ENCODE data around the gene KLHL1. TPM values are rescaled to one million over a fixed set of nuclear protein-coding genes. Genes with fewer than 3 reads are reported as not detected.

The KLHL1 gene
- total and polyA plus RNA-seq, 2 experiments from 2014 or later: not detected

- Histone ChIP-seq H3K4me3 (no peak overlapping the region), H3K9me2 (ENCODE audit: insufficient read depth) (no peaks in the 10 kb centered on the region), H4K20me1 (ENCODE audit: insufficient read depth) (no peaks in the 10 kb centered on the region), H3K4me1 (ENCODE audit: insufficient read depth) (no peaks in the 10 kb centered on the region), H3K27me3 (replicated peaks; ENCODE audit: insufficient read depth) (no peaks in the 10 kb centered on the region), H3K9me3 (ENCODE audit: low read depth) (peaks cover 4% of the 10 kb centered on the region), H3K79me2 (ENCODE audit: insufficient read depth) (no peaks in the 10 kb centered on the region), H2AFZ (no peak overlapping the region), H3F3A (ENCODE audit: insufficient read depth) (no peaks in the 10 kb centered on the region), H3K4me2 (ENCODE audit: unreplicated experiment) (no peak overlapping the region), H3K36me3 (ENCODE audit: low read depth) (no peaks in the 10 kb centered on the region), H3K9ac (no peak overlapping the region), H3K27ac (no peak overlapping the region)
- TF ChIP-seq EZH2phosphoT487 (IDR thresholded peaks at IDR 0.05; ENCODE audit: insufficient read depth, low read depth): no peak
- TF ChIP-seq EZH2 (IDR thresholded peaks at IDR 0.05; ENCODE audit: insufficient read depth, poor library complexity, severe bottlenecking): no peak
- in situ Hi-C loops (cut with MboI): no loop called here
- WGBS, 2 experiments (ENCODE audit: low coverage in 1 of 2, low lambda C conversion rate in 2 of 2, missing lambda C conversion rate in 2 of 2): 43 to 47% methylated on average over 6 of the region's 6 CpGs
- no peak for DNase-seq
Observed at GRCh38 chr13:69660155-69660554, 448.1 kb downstream of the KLHL1 start.

GRCh38 chr13:69657676-69658075, 450.6 kb downstream of the KLHL1 start:
- no peaks in the 10 kb centered on the region for H3F3A ChIP-seq (ENCODE audit: insufficient read depth)
- H3K79me2 ChIP-seq (ENCODE audit: insufficient read depth): no peaks in the 10 kb centered on the region
- H3K4me3 ChIP-seq: no peak overlapping the region
- in situ Hi-C loops (cut with MboI): no loop called here
- 11 to 14% methylated on average over 2 of the region's 2 CpGs for WGBS, 2 experiments (ENCODE audit: low coverage in 1 of 2, low lambda C conversion rate in 2 of 2, missing lambda C conversion rate in 2 of 2)
- no peak overlapping the region for H3K9ac ChIP-seq
- no peak for TF ChIP-seq EZH2 (IDR thresholded peaks at IDR 0.05; ENCODE audit: insufficient read depth, poor library complexity, severe bottlenecking)
- H3K27me3 ChIP-seq (replicated peaks; ENCODE audit: insufficient read depth): no peaks in the 10 kb centered on the region
- H3K36me3 ChIP-seq (ENCODE audit: low read depth): no peaks in the 10 kb centered on the region
- H3K9me2 ChIP-seq (ENCODE audit: insufficient read depth): no peaks in the 10 kb centered on the region
- H2AFZ ChIP-seq: no peak overlapping the region
- no peak overlapping the region for H3K4me2 ChIP-seq (ENCODE audit: unreplicated experiment)
- peaks cover 12% of the 10 kb centered on the region for H3K9me3 ChIP-seq (ENCODE audit: low read depth)
- no peaks in the 10 kb centered on the region for H3K4me1 ChIP-seq (ENCODE audit: insufficient read depth)
- no peaks in the 10 kb centered on the region for H4K20me1 ChIP-seq (ENCODE audit: insufficient read depth)
- H3K27ac ChIP-seq: no peak overlapping the region
- no peak for DNase-seq

- Histone ChIP-seq H3K27me3 (replicated peaks; ENCODE audit: insufficient read depth) (no peaks in the 10 kb centered on the region), H3K4me1 (ENCODE audit: insufficient read depth) (no peaks in the 10 kb centered on the region), H4K20me1 (ENCODE audit: insufficient read depth) (no peaks in the 10 kb centered on the region), H3K9ac (no peak overlapping the region), H3K79me2 (ENCODE audit: insufficient read depth) (no peaks in the 10 kb centered on the region), H3K4me2 (ENCODE audit: unreplicated experiment) (no peak overlapping the region), H3K9me2 (ENCODE audit: insufficient read depth) (no peaks in the 10 kb centered on the region), H3K4me3 (no peak overlapping the region), H3K9me3 (ENCODE audit: low read depth) (peaks cover 9% of the 10 kb centered on the region), H3K27ac (no peak overlapping the region), H2AFZ (no peak overlapping the region), H3F3A (ENCODE audit: insufficient read depth) (no peaks in the 10 kb centered on the region), H3K36me3 (ENCODE audit: low read depth) (no peaks in the 10 kb centered on the region)
- in situ Hi-C loops (cut with MboI): no loop called here
- TF ChIP-seq EZH2 (IDR thresholded peaks at IDR 0.05; ENCODE audit: insufficient read depth, poor library complexity, severe bottlenecking): no peak
- no peak for TF ChIP-seq EZH2phosphoT487 (IDR thresholded peaks at IDR 0.05; ENCODE audit: insufficient read depth, low read depth)
- WGBS, 2 experiments (ENCODE audit: low coverage in 1 of 2, low lambda C conversion rate in 2 of 2, missing lambda C conversion rate in 2 of 2): 45 to 48% methylated on average over 5 of the region's 5 CpGs
- DNase-seq: no peak
Observed at GRCh38 chr13:69654392-69654791, 453.9 kb downstream of the KLHL1 start.

Small RNA genes within 50 kb of the gene (small RNA-seq; reads per million reads assigned to genes)
- gene RNY3P10 (ENCODE audit: low read depth, low replicate concordance): not detected

Other genes with a start within 250 kb of the KLHL1 start
- not detected in 2 replicates for gene ATXN8OS, start 626 bp downstream of the KLHL1 start, total RNA-seq (2014; rRNA removed; shearing (Covaris generic))
- gene ATXN8OS, start 626 bp downstream of the KLHL1 start, polyA plus RNA-seq (2016; fragmentation: Nextera tagmentation; extraction: Ambion mirVana): not detected in 2 replicates

Measured in GM23248 (cell line).